Astrocyte of the hippocampus (primary cell): ENCODE measurements around the gene CCDC185.

Experiments used
- DNase-seq: peaks from one replicate; pipeline ENCODE4 v3.0.0; 2011; ENCODE audit warnings: low read depth, low spot score

CCDC185 gene

DNA sequence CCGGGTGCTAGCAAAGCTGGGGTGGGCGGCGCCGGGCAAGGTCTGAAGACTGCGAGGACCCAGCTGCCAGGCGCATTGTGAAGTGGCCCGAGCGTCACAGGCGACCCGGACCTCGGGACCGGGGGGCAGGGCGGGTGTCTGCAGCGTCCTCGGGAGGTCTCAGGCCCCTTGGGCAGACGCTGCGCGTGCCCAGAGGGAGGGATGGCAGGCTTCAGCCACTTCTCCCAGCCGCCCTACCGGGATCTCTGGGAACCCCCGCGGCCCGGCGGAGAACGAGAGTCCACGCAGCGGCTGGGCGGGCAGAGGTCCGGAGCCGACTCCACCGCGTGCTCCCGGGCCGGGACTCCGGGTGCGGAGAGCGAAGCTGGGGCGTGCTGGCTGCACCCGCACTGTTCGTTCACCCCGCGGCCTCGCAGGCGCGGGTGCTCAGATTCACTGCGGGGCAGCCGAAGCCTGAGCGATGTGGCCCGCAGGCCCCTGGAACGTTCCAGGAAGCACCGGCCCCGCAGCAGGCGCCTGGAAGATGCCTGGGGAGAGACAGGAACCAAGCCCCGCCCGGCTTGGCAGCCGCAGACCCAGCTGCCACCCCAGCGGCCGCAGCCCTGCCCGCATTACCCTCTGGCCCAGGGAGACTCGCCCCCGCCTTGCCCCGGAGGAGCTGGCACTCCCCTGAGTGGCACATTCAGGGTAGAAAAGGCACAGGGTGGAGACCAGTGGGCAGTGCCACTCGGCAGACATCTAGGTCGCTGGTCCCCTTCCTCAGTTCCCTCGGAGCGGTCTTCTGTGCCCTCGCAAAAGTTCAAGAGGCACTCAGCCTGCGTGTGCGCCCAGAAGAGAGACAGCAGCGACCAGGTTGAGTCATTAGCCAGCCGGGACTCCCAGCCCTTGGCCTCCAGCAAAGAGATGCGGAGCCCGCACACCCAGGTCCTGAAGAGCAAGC, at the start of gene CCDC185:
TSS of gene CCDC185 (plus strand) at position 141 of the 940 bp plus-strand sequence. CDS start at position 202, 61 bp downstream.
- peak; percentile 28 for DNase-seq

DNA sequence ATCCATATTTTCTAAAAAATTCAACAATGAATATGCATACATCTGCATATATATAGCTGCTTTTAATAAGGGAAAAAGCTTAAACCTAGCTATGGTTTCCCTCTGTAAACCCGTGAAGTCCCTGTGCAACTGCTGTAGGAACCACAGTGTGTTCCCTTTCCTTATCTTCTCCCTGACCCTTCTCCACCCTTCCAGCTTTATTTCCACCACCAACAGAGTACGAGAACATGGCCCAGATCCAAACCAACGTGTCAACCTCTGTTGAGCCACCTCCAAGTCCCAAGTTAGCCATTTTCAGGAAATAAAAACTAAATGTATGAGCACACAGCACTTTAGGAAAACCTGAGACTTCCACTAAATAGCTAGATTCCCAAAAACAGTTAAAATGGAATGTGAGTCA, 49.5 kb upstream of the CCDC185 start:
- no peak for DNase-seq

DNA sequence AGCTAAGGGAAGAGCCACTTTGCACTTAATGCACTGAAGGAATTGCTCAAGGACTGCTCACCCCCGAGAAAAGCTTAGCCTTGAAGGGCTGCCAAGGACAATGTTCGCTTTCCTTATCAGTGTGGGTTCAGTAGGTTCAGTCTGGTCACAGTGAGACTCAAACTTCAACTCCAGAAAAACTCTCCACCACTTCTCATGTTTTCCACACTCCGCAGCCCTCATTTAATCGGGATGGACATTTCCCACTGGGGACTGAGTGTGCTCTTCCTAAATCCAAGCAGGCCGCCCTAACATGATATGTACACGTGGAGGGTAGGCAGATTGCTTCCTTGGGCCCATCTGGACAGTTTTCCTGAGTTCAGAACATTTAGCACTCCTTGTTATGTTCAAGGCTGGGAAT, 48.7 kb upstream of the CCDC185 start:
- DNase-seq = no peak

DNA sequence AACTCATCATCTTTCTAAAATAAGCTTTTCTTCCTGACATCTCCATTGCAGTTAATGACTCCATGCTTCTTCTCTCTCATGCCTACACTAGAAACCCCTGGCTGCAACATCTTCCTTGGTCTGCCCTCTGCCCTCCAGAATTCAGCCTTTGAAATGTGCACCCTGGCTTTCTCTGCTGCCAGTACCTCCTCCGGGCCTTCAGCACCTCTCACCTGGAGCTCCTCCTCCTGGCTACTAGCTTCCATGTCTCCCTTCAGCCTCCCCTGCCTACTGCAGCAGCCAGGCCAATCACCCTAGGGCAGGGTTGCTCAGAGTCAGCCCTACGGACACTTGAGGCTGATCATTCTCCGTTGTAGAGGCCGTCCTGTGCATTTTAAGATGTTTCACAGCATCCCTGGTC, 47.5 kb upstream of the CCDC185 start:
- no peak for DNase-seq

DNA sequence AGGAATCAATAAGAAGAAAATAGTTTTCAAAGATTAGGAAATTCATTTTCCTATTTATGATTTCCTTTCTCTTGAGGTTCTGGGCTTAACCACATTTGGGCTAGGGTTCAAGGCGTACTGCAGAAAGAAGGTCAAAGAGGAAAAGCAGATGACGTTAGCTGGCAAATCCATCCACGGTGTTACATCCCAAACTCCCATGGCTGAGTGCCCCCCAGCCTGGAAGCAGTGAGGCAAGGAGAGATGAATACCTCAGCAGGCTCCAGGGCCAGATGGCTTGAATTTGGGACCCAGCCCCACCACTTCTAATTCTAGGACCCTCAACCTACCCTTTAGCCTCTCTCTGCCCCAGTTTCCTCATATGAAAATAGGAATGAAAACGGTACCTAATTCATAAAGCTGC, 46.9 kb upstream of the CCDC185 start:
- DNase-seq = no peak

DNA sequence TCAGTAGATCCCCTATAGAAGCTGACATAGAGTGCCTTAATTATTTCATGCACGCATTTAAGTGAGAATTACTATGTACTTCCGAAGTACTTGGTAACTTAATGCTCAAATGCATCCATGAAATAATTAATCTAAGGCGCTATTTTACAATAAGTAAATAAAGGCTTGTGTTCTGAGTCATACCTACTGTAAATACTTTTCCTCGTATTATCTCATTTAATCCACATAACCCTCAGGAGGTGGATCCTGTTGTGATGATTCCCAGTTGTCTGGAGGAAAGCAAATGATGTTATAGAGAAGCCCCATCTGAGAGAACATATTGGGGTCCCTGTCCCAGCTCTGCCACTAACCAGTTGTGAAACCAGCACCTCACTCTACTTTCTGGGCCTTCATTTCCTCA, 45.6 kb upstream of the CCDC185 start:
- no peak for DNase-seq

DNA sequence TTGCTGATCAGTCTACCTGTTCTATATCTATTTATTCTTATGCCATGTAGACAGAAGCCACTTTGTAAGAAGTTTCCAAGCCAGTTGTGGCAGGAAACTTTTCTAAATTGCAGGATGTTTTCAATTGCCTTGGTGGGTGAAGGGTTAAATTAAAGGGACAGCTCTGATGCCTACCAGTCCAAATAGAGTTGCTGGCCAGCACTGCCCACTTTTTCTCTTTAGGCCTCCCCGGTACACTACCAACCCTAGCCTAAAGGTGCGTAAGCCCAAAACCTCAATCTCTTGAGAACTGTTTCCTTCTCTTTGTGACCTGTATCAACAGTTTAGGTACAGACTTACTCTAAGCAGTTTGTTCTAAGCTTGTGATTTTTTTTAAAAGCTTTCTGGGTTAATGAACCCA, 44.8 kb upstream of the CCDC185 start:
- DNase-seq = no peak

DNA sequence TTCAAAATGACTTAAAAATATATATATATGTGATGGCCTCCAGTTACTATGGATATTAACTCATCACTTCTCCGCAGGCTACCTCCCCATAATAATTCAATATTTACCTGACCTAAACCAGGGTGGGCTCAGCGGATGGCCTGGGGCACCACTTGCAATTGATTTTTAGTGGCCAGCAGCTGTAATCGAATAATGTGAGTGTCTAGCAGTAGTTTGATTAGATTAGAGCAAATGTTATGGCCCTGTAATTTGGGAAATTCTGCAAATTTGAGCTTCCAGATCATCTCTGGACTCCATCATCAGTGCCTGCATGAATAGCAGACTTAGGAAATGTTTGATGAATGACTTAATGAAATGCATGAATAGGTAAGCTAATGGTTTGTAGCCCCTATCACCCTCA, 44.0 kb upstream of the CCDC185 start:
- no peak for DNase-seq

DNA sequence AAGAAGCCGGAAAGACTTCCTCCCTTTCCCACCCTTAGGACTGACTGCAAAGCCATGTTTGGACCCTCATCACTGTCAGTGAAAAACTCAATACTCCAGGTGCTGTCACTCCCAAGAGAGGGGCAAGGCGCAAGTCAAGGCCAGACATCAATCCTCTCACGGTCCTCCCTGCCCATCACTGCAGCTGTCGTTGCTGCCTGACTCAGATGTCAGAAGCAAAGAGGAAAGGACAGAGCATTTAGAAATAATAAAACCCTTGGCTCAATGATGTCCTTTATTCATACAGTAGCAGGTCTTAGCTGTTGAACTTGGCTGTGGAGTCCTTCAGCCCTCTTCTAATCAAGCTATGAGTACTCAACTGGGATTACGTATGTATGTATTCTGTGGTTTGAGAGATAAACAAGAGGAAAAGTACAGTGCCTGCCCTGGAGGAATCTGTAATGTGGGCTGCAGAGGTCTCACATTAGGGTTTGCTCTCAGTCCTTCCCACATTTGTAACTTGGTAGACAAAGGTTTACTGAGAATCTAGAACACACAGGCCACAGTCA, 42.8 kb upstream of the CCDC185 start:
- DNase-seq = no peak

DNA sequence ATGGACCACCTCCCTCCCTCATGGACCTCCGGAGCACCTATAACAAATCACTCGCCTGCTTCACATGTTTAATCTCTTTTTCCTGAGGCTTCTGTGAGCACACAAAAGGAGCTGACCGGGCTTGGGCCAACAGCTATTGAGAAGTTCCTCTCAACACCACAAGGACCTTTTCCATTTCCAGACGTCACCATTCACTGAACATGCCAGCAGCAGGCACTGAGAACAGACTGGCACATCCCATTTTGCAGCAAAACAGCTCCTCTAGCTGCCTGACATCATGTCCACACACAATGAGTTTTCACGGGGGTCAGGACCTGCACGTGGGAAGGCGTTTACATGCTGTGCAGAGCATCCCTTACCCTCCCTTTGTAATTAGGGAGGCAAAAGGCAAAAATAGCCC, 40.3 kb upstream of the CCDC185 start:
- DNase-seq = no peak

DNA sequence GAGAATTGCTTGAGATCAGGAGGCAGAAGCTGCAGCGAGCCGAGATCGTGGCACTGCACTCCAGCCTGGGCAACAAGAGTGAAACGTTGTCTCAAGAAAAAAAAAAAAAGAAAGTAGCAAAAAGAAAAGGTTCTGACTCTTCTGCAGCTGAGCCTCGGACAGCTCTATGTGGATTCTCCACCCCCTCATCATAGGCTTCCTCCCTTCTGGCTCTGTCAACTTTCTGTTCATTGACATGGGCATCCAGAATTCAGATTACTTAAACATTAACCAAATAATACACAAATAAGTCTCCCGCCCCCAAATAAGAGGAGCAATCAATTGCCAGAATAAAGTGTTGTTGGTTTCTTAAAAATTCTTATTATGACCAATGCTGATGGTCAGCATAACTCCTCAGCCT, 39.3 kb upstream of the CCDC185 start:
- no peak for DNase-seq

DNA sequence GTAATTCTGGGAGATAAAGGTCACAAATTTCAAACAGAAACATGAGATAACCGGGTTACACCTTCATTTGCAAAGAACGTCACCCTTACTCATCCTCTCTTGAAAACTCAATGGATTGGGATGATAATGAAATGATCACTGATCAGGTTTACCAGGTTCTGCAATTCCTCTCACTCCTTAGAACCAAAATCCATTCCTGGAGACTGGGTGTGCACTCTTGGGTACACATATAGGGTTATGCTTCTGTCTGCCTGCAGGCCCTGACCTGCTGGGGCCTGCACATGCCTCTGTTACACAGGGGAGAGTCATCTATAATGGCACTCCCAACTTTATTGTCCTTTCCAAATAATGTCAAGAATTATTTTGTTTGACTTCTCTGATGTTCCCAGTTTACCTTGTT, 37.5 kb upstream of the CCDC185 start:
- DNase-seq = no peak

DNA sequence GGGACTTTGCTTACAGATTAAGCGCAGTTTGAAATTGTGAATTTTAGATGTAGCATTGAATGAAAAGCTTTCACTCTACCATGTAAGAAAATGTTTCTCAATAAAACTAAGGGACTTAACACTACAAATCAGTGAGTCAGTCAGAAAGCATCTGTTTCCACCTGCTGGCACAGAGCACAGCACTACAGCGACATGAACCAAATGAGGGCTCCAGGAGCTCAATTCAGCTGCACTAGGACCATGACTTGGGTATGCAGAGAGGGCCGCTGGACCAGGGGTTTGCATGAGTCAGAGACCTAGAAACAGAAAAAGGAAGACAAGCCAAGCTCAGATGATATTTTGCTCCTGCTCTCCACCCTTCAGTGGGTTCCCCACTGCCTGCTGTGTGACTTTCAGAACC, 34.4 kb upstream of the CCDC185 start:
- no peak for DNase-seq

DNA sequence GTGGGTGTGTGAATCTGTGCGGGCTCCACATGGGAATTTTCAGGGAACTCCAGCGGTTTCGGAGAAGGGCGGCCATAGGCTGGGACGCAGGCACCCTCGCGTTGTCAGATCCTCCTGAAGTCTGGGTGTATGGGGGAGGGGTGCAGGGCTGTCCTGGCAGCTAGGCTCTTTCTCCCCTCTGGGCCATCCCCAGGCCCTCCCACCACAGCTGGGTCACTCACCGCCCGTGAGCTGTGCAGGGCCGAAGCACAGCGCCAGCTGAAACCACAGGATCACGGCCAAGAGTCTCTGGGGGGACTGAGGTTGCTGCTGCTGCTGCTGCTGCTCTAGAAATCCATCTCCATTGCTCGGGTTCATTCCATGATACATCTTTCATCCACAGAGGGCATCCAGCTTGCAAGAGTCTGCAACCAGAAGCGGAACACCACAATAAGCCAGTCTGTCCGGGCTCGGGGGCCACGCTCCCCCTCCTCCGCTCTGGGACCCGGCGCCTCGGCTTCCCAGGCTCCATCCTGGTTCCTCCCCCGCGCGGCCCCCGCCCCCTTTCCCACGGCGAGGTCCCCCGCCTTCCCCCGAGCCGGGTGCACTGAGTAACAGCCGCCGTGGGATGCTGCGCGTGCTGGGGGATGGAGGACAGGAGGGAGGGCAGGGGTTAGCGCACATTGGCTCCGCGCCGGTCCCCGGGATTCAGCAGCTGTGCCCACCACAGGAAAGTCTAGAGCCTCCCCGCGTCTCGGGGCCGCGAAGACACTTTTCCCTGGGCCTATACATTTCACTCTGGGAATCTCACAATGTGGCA, 30.0 kb upstream of the CCDC185 start:
- peak; percentile 50 for DNase-seq

DNA sequence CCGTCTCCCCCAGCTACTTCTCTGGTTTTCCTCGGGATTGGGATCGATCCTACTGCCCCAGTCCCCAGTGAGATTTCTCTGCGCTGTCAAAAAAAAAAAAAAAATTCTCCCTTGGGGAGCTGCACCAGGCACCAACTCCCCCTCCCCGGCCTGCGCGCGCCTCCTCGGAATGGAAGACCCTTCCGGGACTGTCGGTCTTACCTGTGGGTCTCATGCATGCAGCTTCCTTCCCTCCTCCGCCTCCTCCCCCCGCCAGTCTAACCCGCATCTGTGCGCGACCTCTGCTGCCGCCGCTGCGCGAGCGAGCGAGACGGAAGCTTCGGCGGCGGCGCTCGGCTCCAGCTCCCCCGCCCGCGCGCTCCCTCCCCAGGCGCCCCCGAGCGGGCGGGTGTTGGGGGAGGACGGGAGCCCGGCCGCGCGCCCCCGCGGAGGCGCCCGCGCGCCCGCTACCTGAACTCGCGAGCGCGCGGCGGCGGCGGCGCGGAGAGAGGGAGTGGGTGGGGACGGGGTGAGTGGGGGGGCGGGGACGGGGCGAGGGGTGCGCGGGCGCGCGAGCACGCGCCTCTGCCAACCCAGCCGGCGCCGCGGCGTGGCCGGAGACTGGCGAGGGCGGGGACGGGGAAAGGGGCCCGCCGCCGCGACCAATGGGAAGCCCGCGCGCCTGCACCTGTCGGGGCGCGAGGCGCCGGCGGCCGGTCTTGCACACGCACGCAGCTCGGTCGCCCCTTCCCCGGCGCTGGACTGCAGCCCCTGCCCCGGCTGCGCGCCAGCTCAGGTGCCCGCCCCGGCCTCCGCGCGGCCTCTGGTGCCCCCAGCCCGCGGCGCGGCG, 29.1 kb upstream of the CCDC185 start, which contains the start of gene SUSD4:
TSS of gene SUSD4 (minus strand) at position 321 of the 829 bp plus-strand sequence. CDS start 751 bp downstream, outside the sequence.
- DNase-seq = peak; percentile 41

DNA sequence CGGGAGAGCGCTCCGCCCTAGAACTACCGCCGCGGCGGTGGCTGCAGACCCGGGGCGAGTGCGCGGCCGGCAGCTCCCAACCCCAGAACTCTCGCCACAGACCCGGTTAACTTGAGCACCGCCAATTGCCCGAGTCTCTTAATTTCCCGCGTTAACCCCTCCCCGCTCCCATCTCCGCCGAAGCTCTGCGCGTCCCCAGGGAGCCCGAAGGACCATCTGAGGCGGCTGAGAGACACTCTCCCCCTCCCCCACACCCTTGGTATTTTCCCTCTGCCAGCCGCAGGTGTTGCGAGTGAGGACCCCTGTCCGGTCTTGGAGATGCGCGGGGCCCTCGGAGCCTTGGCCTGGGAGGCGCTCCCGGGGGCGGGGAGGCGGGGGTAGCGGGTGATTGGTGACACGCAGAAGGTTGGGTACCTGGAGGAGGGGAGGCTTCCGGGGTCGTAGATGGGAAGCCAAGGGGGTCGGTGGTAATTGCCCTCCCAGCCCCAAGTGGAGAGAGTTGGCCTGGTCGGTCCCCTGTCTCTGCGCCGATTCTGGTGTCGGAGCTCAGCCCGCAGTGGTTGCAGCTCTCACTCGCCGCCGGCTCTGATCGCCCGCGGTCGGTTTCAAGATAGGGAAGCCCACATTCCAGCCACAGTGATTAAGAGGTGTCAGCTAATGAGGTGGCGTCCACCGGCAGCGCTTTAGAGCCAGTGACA, 28.4 kb upstream of the CCDC185 start:
- no peak for DNase-seq

DNA sequence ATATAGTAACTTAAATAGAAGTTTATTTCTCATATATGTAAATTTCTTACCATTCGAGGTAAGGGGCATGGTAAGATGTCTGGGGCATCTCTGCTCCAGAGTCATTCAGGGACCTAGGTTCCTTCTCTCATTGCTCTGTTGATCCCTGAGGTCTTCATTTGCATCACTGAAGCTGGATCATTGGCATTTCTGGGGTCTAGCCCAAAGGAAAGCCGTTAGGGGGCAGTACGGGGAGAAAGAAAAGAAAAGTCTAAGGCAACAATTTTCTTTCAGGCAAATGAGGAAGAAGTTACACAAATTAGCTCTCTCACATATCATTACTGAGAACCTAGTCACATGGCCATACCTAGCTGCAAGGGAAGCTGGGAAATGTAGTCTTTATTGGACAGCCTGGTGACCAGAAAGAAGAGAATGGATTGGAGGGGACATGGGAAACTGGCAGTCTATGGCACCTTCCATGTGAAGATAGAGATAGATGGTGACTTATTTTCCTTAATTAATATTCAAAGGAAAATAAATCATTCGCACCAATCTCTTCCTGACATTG, 19.1 kb upstream of the CCDC185 start:
- DNase-seq = no peak

DNA sequence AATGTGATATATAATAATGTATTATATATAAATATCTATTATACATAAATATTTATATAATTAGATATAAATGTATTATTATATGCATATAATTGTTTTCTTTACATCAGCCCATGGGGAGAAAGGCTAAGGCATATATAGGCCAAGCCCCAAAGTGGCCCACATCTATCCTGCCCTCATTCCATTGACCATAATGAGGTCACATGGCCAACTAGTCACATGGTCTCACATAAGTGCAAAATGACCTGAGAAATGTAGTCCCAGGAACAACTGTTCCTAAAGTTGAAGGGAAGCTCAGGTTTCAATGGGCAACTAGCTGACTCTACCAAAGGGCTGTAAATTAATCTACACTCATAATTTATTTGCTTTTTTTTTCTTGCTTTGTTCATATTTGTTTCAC, 14.5 kb upstream of the CCDC185 start:
- no peak for DNase-seq

DNA sequence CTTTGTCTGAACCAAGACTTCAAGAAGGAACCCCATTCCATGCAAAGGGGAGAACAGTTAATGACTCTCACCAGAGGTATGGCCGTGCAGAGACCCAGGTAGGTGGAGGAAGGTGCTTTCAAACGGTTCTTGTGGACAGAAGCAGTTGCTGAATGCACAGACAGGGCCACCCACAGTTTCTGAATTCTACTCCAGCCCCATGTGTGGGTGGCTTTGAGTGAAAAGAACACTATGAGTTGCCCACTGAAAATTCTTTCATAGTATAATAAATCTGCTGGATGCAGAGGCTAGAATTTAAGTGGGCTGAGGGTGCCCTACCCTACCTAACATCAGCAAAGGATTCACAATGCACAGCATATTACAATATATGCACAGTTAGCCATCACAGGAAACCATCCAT, 7.2 kb upstream of the CCDC185 start:
- DNase-seq = no peak

DNA sequence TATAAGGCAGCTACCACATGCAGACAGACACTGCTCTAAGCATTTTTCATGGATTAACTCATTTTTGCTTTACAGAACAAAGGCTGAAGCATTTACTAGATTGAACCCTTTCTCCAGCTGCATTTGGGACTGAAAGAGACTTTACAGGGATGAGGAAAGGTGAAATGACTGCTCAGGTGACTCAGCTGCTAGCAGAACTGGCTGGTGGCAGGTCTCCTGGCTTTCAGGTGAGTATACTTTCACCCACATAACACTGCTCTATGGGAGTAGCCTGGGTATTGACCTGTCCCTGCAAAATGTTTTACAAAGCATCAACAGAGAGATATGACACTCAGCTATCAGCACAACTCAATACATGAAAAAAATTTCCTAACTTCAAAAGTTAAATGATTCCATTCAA, 2.6 kb upstream of the CCDC185 start:
- no peak for DNase-seq

DNA sequence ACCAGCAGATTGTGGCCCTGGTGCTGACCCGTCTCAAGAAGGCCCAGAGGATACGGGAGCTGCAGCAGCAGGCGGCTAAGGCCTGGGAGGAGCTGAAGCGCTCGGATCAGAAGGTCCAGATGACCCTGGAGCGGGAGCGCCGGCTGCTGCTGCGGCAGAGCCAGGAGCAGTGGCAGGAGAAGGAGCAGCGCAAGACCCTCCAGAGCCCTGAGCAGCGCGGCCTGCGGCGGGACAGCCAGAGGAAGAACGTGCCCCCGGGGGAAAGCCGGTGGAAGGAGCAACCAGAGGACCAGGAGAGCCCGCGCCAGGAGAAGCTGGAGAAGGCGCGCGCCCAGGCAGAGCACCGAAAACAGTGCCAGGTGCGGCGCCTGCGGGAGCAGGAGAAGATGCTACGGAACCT, 1.0 kb downstream of the CCDC185 start:
- DNase-seq = no peak
